SW480 (cell line): ENCODE measurements around the gene SULT1C4.

ENCODE experiments used
- DNase-seq: peaks from one replicate; pipeline ENCODE4 v3.0.0-alpha.2; 2016; ENCODE audit warnings: low spot score

The SULT1C4 gene

GRCh38 chr2:108370080-108370479 lies 7.7 kb upstream of the SULT1C4 start:
- peak; percentile 87 for DNase-seq

GRCh38 chr2:108376774-108377173 lies 980 bp upstream of the SULT1C4 start:
- no peak for DNase-seq

- DNase-seq: no peak
These were observed 353 bp upstream of the SULT1C4 start for GRCh38 chr2:108377401-108377800.

GRCh38 chr2:108378851-108379250 lies 1.1 kb downstream of the SULT1C4 start:
- no peak for DNase-seq

GRCh38 chr2:108382196-108382595 lies 4.4 kb downstream of the SULT1C4 start:
- no peak for DNase-seq

GRCh38 chr2:108383146-108383830 lies 5.5 kb downstream of the SULT1C4 start:
- no peak for DNase-seq

- peak; percentile 26 for DNase-seq
These were observed 7.1 kb downstream of the SULT1C4 start for GRCh38 chr2:108384662-108385393.

GRCh38 chr2:108385411-108386071 lies 7.8 kb downstream of the SULT1C4 start:
- no peak for DNase-seq

- DNase-seq: no peak
These were observed 10.3 kb downstream of the SULT1C4 start for GRCh38 chr2:108388045-108388444.

GRCh38 chr2:108390340-108390739 lies 12.6 kb downstream of the SULT1C4 start:
- DNase-seq: no peak

GRCh38 chr2:108392029-108392428 lies 14.3 kb downstream of the SULT1C4 start:
- DNase-seq: no peak

GRCh38 chr2:108393197-108393596 lies 15.4 kb downstream of the SULT1C4 start:
- no peak for DNase-seq

- no peak for DNase-seq
These were observed 17.4 kb downstream of the SULT1C4 start for GRCh38 chr2:108395155-108395554.

- peak; percentile 25 for DNase-seq
These were observed 19.1 kb downstream of the SULT1C4 start for GRCh38 chr2:108396845-108397244.

GRCh38 chr2:108399479-108399878 lies 21.7 kb downstream of the SULT1C4 start:
- DNase-seq: no peak

GRCh38 chr2:108401800-108402199 lies 24.0 kb downstream of the SULT1C4 start:
- no peak for DNase-seq

- DNase-seq: no peak
These were observed 25.7 kb downstream of the SULT1C4 start for GRCh38 chr2:108403494-108403893.

- DNase-seq: no peak
These were observed 27.1 kb downstream of the SULT1C4 start for GRCh38 chr2:108404784-108405397.

- no peak for DNase-seq
These were observed 30.3 kb downstream of the SULT1C4 start for GRCh38 chr2:108407864-108408729.

- no peak for DNase-seq
These were observed 32.0 kb downstream of the SULT1C4 start for GRCh38 chr2:108409768-108410167.

- peak; percentile 88 for DNase-seq
These were observed 35.4 kb downstream of the SULT1C4 start for GRCh38 chr2:108412995-108413710.
